ENCODE data around the gene TMEM236. TPM values are rescaled to one million over a fixed set of nuclear protein-coding genes. Genes with fewer than 3 reads are reported as not detected.

TMEM236 gene
- total RNA-seq, 8 experiments from 2014 or later, result 0.04 to 0.24 (median 0.09) TPM

GRCh38 chr10:17730667-17731066, 21.3 kb upstream of the TMEM236 start:
- in situ Hi-C loops (cut with MboI; ENCODE audit: low pct_unique_long_range_greater_than_20kb in 2 of 9, low sequenced_read_pairs in 9 of 9, unreplicated experiment in 9 of 9), result loop anchor here in 3 of 9 experiments (10.0 to 25.0 kb wide), 2 partner anchors 116 to 118 kb away; partner anchors contain the start of gene HACD1 (in 3 of the 3)
- ATAC-seq (replicated peaks in 6 of 8), result no peak
- Histone ChIP-seq H3K27ac (no peak overlapping the region), H3K4me3 (no peak overlapping the region), H3K4me1 (replicated peaks in 1 of 2) (no peaks in the 10 kb centered on the region)
- 83 to 100% (median 93%) methylated on average over 1 to 7 of the region's 8 CpGs; no CpG with 5 or more reads in 3 of the 10 experiments for WGBS, 10 experiments

- in situ Hi-C loops (cut with MboI; ENCODE audit: low pct_unique_long_range_greater_than_20kb in 2 of 9, low sequenced_read_pairs in 9 of 9, unreplicated experiment in 9 of 9), result loop anchor here in 3 of 9 experiments (10.0 to 25.0 kb wide), 2 partner anchors 117 to 119 kb away; partner anchors contain the start of gene HACD1 (in 3 of the 3)
- Histone ChIP-seq H3K4me1 (replicated peaks in 1 of 2) (no peaks in the 10 kb centered on the region), H3K4me3 (no peak overlapping the region), H3K27ac (no peak overlapping the region)
- no peak for ATAC-seq (replicated peaks in 6 of 8)
- 38 to 100% (median 60%) methylated on average over 1 to 4 of the region's 4 CpGs; no CpG with 5 or more reads in 1 of the 10 experiments for WGBS, 10 experiments
These were observed 20.5 kb upstream of the TMEM236 start for GRCh38 chr10:17731331-17732020.

- WGBS, 10 experiments, result 60 to 100% (median 92%) methylated on average over 1 to 6 of the region's 6 CpGs; no CpG with 5 or more reads in 3 of the 10 experiments
- Histone ChIP-seq H3K27ac (no peak overlapping the region), H3K4me3 (no peak overlapping the region), H3K4me1 (replicated peaks in 1 of 2) (no peaks in the 10 kb centered on the region)
- in situ Hi-C loops (cut with MboI; ENCODE audit: low pct_unique_long_range_greater_than_20kb in 2 of 9, low sequenced_read_pairs in 9 of 9, unreplicated experiment in 9 of 9), result loop anchor here in 3 of 9 experiments (10.0 to 25.0 kb wide), 2 partner anchors 119 to 121 kb away; partner anchors contain the start of gene HACD1 (in 3 of the 3)
- no peak for ATAC-seq (replicated peaks in 6 of 8)
These were observed 18.4 kb upstream of the TMEM236 start for GRCh38 chr10:17733620-17734019.

- H3K4me1 ChIP-seq (replicated peaks in 1 of 2), result no peaks in the 10 kb centered on the region
- in situ Hi-C loops (cut with MboI; ENCODE audit: low pct_unique_long_range_greater_than_20kb in 2 of 9, low sequenced_read_pairs in 9 of 9, unreplicated experiment in 9 of 9), result loop anchor here in 3 of 9 experiments (10.0 to 25.0 kb wide), 2 partner anchors 120 to 122 kb away; partner anchors contain the start of gene HACD1 (in 3 of the 3)
- 60 to 100% (median 90%) methylated on average over 1 to 8 of the region's 9 CpGs; no CpG with 5 or more reads in 1 of the 10 experiments for WGBS, 10 experiments
- H3K27ac ChIP-seq, result no peak overlapping the region
- no peak overlapping the region for H3K4me3 ChIP-seq
- ATAC-seq (replicated peaks in 6 of 8), result no peak
These were observed 17.4 kb upstream of the TMEM236 start for GRCh38 chr10:17734432-17735080.

- no peak for ATAC-seq (replicated peaks in 6 of 8)
These were observed 16.6 kb upstream of the TMEM236 start for GRCh38 chr10:17735166-17735941.

GRCh38 chr10:17736223-17736622, 15.8 kb upstream of the TMEM236 start:
- 80 to 100% (median 100%) methylated on average over 1 to 2 of the region's 2 CpGs; no CpG with 5 or more reads in 4 of the 10 experiments for WGBS, 10 experiments
- Histone ChIP-seq H3K4me1 (replicated peaks in 1 of 2) (no peaks in the 10 kb centered on the region), H3K4me3 (no peak overlapping the region), H3K27ac (no peak overlapping the region)
- ATAC-seq (replicated peaks in 6 of 8), result peak in 2 of 8 experiments; percentile 33
- in situ Hi-C loops (cut with MboI; ENCODE audit: low pct_unique_long_range_greater_than_20kb in 2 of 9, low sequenced_read_pairs in 9 of 9, unreplicated experiment in 9 of 9), result loop anchor here in 3 of 9 experiments (10.0 to 25.0 kb wide), 2 partner anchors 121 to 124 kb away; partner anchors contain the start of gene HACD1 (in 3 of the 3)

More at GRCh38 chr10:17735166-17735941, 16.6 kb upstream of the TMEM236 start:
- Histone ChIP-seq H3K4me1 (replicated peaks in 1 of 2) (no peaks in the 10 kb centered on the region), H3K4me3 (no peak overlapping the region), H3K27ac (no peak overlapping the region)
- WGBS, 10 experiments, result 83 to 100% (median 93%) methylated on average over 1 to 11 of the region's 15 CpGs
- in situ Hi-C loops (cut with MboI; ENCODE audit: low pct_unique_long_range_greater_than_20kb in 2 of 9, low sequenced_read_pairs in 9 of 9, unreplicated experiment in 9 of 9), result loop anchor here in 3 of 9 experiments (10.0 to 25.0 kb wide), 2 partner anchors 121 to 123 kb away; partner anchors contain the start of gene HACD1 (in 3 of the 3)

- no peak overlapping the region for H3K4me3 ChIP-seq
- peak in 3 of 8 experiments; percentile 33 to 57 (median 57) for ATAC-seq (replicated peaks in 6 of 8)
- in situ Hi-C loops (cut with MboI; ENCODE audit: low pct_unique_long_range_greater_than_20kb in 2 of 9, low sequenced_read_pairs in 9 of 9, unreplicated experiment in 9 of 9), result loop anchor here in 3 of 9 experiments (10.0 to 25.0 kb wide), 2 partner anchors 122 to 125 kb away; partner anchors contain the start of gene HACD1 (in 3 of the 3)
- 27 to 70% (median 41%) methylated on average over 1 to 9 of the region's 12 CpGs for WGBS, 10 experiments
- H3K27ac ChIP-seq, result no peak overlapping the region
- no peaks in the 10 kb centered on the region for H3K4me1 ChIP-seq (replicated peaks in 1 of 2)
These were observed 14.7 kb upstream of the TMEM236 start for GRCh38 chr10:17737027-17737965.

GRCh38 chr10:17740668-17741067, 11.3 kb upstream of the TMEM236 start:
- WGBS, 10 experiments, result 40 to 100% (median 86%) methylated on average over 1 of the region's 1 CpG; no CpG with 5 or more reads in 3 of the 10 experiments
- in situ Hi-C loops (cut with MboI; ENCODE audit: low pct_unique_long_range_greater_than_20kb in 2 of 9, low sequenced_read_pairs in 9 of 9, unreplicated experiment in 9 of 9), result loop anchor here in 2 of 9 experiments (25.0 kb wide), 1 partner anchor 128 kb away; the partner anchor contains the start of gene HACD1 (in 2 of the 2)

GRCh38 chr10:17742918-17743317, 9.1 kb upstream of the TMEM236 start:
- Histone ChIP-seq H3K4me3 (no peak overlapping the region), H3K27ac (no peak overlapping the region), H3K4me1 (replicated peaks in 1 of 2) (no peaks in the 10 kb centered on the region)
- in situ Hi-C loops (cut with MboI; ENCODE audit: low pct_unique_long_range_greater_than_20kb in 2 of 9, low sequenced_read_pairs in 9 of 9, unreplicated experiment in 9 of 9), result loop anchor here in 2 of 9 experiments (25.0 kb wide), 1 partner anchor 131 kb away; the partner anchor contains the start of gene HACD1 (in 2 of the 2)
- WGBS, 10 experiments, result 0 to 60% (median 31%) methylated on average over 1 to 14 of the region's 14 CpGs; no CpG with 5 or more reads in 3 of the 10 experiments
- peak in 2 of 8 experiments; percentile 13 to 40 for ATAC-seq (replicated peaks in 6 of 8)

More at GRCh38 chr10:17740668-17741067, 11.3 kb upstream of the TMEM236 start:
- H3K4me1 ChIP-seq (replicated peaks in 1 of 2), result no peaks in the 10 kb centered on the region
- no peak overlapping the region for H3K4me3 ChIP-seq
- no peak for ATAC-seq (replicated peaks in 6 of 8)
- no peak overlapping the region for H3K27ac ChIP-seq

- no peaks in the 10 kb centered on the region for H3K4me1 ChIP-seq (replicated peaks in 1 of 2)
- H3K27ac ChIP-seq, result no peak overlapping the region
- ATAC-seq (replicated peaks in 6 of 8), result no peak
- 86 to 100% (median 100%) methylated on average over 1 to 3 of the region's 3 CpGs; no CpG with 5 or more reads in 2 of the 10 experiments for WGBS, 10 experiments
- in situ Hi-C loops (cut with MboI; ENCODE audit: low pct_unique_long_range_greater_than_20kb in 2 of 9, low sequenced_read_pairs in 9 of 9, unreplicated experiment in 9 of 9), result loop anchor here in 2 of 9 experiments (25.0 kb wide), 1 partner anchor 131 kb away; the partner anchor contains the start of gene HACD1 (in 2 of the 2)
- H3K4me3 ChIP-seq, result no peak overlapping the region
These were observed 8.6 kb upstream of the TMEM236 start for GRCh38 chr10:17743437-17743836.

- WGBS, 10 experiments, result 58 to 100% (median 87%) methylated on average over 1 to 6 of the region's 6 CpGs; no CpG with 5 or more reads in 1 of the 10 experiments
- no peak overlapping the region for H3K27ac ChIP-seq
- ATAC-seq (replicated peaks in 6 of 8), result no peak
- H3K4me1 ChIP-seq (replicated peaks in 1 of 2), result no peaks in the 10 kb centered on the region
- in situ Hi-C loops (cut with MboI; ENCODE audit: low pct_unique_long_range_greater_than_20kb in 2 of 9, low sequenced_read_pairs in 9 of 9, unreplicated experiment in 9 of 9), result loop anchor here in 2 of 9 experiments (25.0 kb wide), 1 partner anchor 132 kb away; the partner anchor contains the start of gene HACD1 (in 2 of the 2)
- H3K4me3 ChIP-seq, result no peak overlapping the region
These were observed 7.6 kb upstream of the TMEM236 start for GRCh38 chr10:17744341-17744861.

Measured in motor neuron (in vitro differentiated cells).